Progenitor cell of endocrine pancreas (in vitro differentiated cells): ENCODE results near the gene ST7. TPM values are rescaled to one million over a fixed set of nuclear protein-coding genes. Genes with fewer than 3 reads are reported as not detected.

ENCODE experiments used
- DNase-seq: peaks from one replicate; pipeline ENCODE4 v3.0.0; 2021; ENCODE audit warnings: low spot score; ENCODE audit not compliant: unreplicated experiment
- H3K27ac Mint-ChIP-seq: 2 replicates; pipeline ENCODE4 v1.8.0; 2021; ENCODE audit warnings: mild to moderate bottlenecking, moderate library complexity, mixed read lengths
- H3K27me3 Mint-ChIP-seq: 2 replicates; pipeline ENCODE4 v1.8.0; 2021; ENCODE audit warnings: mixed read lengths
- H3K36me3 Mint-ChIP-seq: 2 replicates; pipeline ENCODE4 v1.8.0; 2022; ENCODE audit warnings: mixed read lengths; ENCODE audit not compliant: insufficient read depth
- H3K4me1 Mint-ChIP-seq: 2 replicates; pipeline ENCODE4 v1.8.0; 2021; ENCODE audit warnings: low read depth, mixed read lengths
- H3K4me3 Mint-ChIP-seq: 2 replicates; pipeline ENCODE4 v1.8.0; 2021; ENCODE audit warnings: low read depth, mild to moderate bottlenecking, moderate library complexity, mixed read lengths
- H3K9me3 Mint-ChIP-seq: 2 replicates; pipeline ENCODE4 v1.8.0; 2021; ENCODE audit warnings: low read depth, mixed read lengths
- total RNA-seq: library from RNA; stranded (reverse); gene quantifications from 2 replicates; pipeline ENCODE4 v1.2.1, GENCODE V29; 2021
- TF ChIP-seq, protein P1 (sequence below): fragments of 200-600 bp; sonication (generic); IDR thresholded peaks from one replicate; pipeline ENCODE4 v1.5.0; 2021; ENCODE audit warnings: antibody characterized with exemption, mild to moderate bottlenecking; ENCODE audit not compliant: unreplicated experiment

Gene ST7
- total RNA-seq, 1 donor from 2014 or later = 24.8 TPM

DNA sequence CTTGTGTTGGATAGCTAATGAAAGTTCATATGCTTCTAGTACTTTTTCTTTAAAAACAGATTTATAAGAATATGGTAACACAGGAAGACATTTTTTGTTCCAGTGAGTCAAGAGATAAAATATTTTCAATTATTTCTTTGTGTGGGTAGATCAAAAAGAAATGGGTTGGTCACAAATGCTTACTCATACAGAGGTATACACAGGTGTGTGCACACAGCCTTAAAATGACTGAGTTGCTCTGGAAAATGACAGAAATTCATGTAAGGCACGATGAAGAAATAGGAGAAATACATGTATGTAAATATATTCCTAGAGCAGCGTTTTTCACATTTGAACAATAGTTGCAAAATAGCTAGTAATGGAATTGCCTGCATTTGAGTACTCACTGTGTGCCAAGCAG lies 66.0 kb downstream of the ST7 start:
- Mint-ChIP-seq H3K27me3 (peaks cover 12% of the 10 kb centered on the region), H3K4me1 (peaks cover 5% of the 10 kb centered on the region), H3K36me3 (no peaks in the 10 kb centered on the region), H3K27ac (no peak overlapping the region), H3K9me3 (no peaks in the 10 kb centered on the region), H3K4me3 (no peak overlapping the region)
- TF ChIP-seq, protein P1, sequence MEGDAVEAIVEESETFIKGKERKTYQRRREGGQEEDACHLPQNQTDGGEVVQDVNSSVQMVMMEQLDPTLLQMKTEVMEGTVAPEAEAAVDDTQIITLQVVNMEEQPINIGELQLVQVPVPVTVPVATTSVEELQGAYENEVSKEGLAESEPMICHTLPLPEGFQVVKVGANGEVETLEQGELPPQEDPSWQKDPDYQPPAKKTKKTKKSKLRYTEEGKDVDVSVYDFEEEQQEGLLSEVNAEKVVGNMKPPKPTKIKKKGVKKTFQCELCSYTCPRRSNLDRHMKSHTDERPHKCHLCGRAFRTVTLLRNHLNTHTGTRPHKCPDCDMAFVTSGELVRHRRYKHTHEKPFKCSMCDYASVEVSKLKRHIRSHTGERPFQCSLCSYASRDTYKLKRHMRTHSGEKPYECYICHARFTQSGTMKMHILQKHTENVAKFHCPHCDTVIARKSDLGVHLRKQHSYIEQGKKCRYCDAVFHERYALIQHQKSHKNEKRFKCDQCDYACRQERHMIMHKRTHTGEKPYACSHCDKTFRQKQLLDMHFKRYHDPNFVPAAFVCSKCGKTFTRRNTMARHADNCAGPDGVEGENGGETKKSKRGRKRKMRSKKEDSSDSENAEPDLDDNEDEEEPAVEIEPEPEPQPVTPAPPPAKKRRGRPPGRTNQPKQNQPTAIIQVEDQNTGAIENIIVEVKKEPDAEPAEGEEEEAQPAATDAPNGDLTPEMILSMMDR = no peak
- no peak for DNase-seq

DNA sequence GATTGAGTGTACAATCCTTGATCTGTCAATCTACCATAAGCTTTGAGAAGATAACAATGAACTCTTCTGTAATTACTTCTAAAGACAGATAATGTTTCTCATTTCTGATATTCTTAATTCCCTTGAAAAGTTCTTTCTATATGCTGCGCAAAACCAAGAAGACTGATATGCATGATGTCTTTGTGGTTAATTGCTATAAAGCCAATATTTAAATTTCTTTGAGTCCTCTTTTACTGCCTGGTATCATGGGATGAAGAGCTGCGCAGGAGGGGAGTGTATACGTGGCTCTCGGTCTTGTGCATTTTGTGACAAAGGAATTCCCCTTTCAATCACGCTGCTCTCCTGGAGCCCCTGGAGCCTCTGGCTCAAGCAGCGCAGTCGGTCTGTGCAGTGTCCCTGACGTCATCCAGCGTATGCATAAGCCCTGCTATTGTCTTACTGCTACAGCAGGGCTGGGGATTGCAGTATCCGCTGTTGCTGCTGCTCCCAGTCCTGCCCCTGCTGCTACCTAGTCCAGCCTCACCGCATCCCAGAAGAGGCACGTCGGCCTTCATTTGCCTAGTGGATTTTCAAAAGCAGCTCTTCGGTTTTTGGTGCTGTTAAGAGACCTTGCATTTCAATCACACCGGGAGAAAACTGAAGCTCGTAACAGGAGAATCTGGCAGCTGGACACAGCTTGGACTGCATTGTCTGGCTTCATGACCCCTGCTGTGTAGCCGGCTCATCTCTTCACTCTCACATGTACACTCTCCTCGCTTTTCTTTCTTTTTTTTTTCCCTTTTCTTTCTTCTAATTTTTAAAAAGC lies 66.7 kb downstream of the ST7 start:
- Mint-ChIP-seq H3K4me1 (peaks cover 5% of the 10 kb centered on the region), H3K27ac (no peak overlapping the region), H3K36me3 (no peaks in the 10 kb centered on the region), H3K4me3 (no peak overlapping the region), H3K9me3 (no peaks in the 10 kb centered on the region), H3K27me3 (peaks cover 12% of the 10 kb centered on the region)
- TF ChIP-seq, protein P1 = no peak
- DNase-seq = peak; percentile 35

DNA sequence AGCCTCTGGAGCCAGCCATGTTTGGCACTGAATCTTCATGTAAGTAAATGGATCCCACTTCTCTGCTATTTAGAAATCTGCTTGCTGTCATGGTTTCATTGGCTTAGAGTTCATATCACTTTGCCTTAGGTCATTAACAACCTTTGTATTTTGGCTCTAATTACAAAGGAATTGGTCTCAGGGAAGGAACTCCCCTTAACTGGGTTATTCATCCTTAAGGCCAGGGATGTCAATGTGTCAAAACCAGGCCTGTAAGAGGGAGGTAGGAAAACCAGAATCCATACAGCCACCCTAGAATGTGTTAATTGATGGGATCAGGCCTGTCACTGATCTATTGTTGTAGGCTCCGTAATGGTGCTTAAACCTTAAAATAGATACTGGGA lies 67.3 kb downstream of the ST7 start:
- DNase-seq = no peak
- no peaks in the 10 kb centered on the region for H3K36me3 Mint-ChIP-seq
- H3K4me1 Mint-ChIP-seq = peaks cover 2% of the 10 kb centered on the region
- TF ChIP-seq, protein P1 = no peak
- no peak overlapping the region for H3K27ac Mint-ChIP-seq
- H3K4me3 Mint-ChIP-seq = no peak overlapping the region
- H3K9me3 Mint-ChIP-seq = no peaks in the 10 kb centered on the region
- H3K27me3 Mint-ChIP-seq = peaks cover 7% of the 10 kb centered on the region

- H3K36me3 Mint-ChIP-seq = no peaks in the 10 kb centered on the region
- no peak overlapping the region for H3K27ac Mint-ChIP-seq
- TF ChIP-seq, protein P1 = no peak
- H3K27me3 Mint-ChIP-seq = peaks cover 6% of the 10 kb centered on the region
- H3K4me1 Mint-ChIP-seq = peaks cover 2% of the 10 kb centered on the region
- DNase-seq = no peak
- peak overlapping the region; percentile 3 for H3K4me3 Mint-ChIP-seq
- no peaks in the 10 kb centered on the region for H3K9me3 Mint-ChIP-seq
These were observed 68.1 kb downstream of the ST7 start for GRCh38 chr7:117021366-117021765.

DNA sequence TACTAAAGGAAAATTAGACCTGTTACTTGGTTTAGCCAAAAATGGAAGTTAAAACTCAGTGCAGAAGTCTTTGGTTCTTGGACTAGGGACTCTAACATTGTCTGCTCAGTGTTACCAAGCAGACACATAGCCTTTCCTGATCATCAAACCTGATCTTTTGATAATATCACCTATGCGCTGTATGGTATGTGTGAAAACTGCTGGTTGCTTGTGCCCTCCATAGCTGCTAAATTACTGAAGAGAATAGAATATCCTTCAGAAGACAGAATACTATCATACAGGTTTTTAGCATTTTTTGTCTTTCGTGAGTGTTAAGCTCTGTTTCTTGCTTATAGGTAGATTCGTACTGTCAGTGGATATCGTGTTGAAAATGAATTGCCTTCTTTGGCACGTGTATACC lies 68.7 kb downstream of the ST7 start:
- Mint-ChIP-seq H3K4me3 (peak overlapping the region; percentile 33), H3K4me1 (peaks cover 2% of the 10 kb centered on the region), H3K27me3 (peaks cover 5% of the 10 kb centered on the region), H3K9me3 (no peaks in the 10 kb centered on the region), H3K36me3 (no peaks in the 10 kb centered on the region), H3K27ac (no peak overlapping the region)
- TF ChIP-seq, protein P1 = no peak
- DNase-seq = no peak
